NCI-H2227 (cell line): ENCODE data around the gene CA12.

Source experiments
- DNase-seq: peaks from one replicate; lab custom pipeline; 2025; ENCODE audit not compliant: unreplicated experiment; lab: John Stamatoyannopoulos, UW

The CA12 gene

DNA sequence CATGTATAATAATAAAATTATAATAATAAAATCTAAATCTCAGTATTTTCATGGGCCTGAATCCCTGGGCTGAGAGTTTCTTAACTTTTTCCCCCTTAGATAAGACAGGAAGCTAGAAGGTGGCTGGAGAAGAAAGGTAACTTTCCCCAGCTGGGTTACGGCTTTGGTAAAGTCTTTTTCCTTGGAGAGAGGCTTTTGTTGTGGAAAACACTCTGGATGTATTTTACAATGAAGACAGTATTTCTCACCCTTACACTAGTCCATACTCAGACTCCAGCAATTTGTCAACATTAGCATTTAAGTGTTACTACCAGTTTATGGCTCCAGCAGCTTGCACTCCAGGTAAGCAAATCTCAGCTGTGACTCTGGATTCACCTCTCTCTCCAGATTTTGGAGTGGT is 69.4 kb downstream of the CA12 start:
- no peak for DNase-seq

DNA sequence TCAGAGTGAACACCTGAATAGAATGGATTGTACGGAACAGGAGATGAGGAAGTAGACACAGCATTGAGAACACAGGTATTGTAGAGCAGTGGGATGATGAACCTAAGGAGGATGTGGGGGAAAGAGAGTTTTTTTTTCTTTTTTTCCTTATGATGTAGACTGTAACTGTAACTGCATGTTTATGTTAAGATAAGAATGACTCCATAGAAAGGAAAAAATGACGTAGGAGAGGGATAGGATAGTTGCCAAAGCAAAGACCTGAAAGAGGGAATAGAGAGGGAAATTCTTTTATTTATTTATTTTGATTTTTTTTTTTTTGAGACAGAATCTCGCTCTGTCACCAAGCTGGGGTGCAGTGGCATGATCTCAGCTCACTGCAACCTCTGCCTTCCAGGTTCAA is 71.0 kb downstream of the CA12 start:
- DNase-seq, result no peak

DNA sequence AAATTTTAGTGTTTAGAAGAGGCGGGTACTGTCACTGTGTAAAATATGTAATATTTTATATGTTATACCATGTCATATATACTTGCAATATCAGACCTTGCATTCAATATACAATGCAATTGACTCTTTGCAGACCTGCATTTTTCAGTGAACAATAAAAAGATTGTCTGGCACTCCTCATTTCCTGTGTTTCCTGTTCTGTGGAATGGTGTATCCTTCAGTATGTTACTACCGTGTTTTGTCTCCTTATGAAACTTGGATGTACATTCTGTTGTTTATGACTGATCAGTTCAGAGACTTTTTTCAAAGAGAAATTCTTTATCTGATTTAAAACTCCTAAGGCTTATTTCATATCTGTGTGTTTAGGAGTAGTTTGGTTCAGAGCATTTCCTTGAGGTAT is 72.7 kb downstream of the CA12 start:
- DNase-seq, result no peak

DNA sequence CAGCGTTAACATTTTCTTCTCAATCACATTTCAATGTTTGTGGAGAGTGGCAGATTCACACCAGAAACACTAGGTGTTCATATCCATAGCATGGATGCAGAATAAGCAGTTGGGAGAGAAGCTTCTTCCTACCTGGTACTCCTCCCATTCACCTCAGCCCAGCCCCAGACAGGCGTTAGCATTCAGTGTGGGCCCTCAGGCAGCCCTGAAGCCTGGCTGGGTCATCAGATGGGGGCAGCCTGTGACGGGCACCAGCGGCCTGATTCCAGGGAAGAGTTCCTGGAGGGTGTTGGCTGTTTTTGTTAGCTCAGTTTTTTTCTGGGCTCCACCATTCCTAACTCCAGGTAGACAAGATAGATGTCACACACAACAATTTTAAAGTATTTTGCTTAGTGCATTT is 73.2 kb downstream of the CA12 start:
- no peak for DNase-seq

DNA sequence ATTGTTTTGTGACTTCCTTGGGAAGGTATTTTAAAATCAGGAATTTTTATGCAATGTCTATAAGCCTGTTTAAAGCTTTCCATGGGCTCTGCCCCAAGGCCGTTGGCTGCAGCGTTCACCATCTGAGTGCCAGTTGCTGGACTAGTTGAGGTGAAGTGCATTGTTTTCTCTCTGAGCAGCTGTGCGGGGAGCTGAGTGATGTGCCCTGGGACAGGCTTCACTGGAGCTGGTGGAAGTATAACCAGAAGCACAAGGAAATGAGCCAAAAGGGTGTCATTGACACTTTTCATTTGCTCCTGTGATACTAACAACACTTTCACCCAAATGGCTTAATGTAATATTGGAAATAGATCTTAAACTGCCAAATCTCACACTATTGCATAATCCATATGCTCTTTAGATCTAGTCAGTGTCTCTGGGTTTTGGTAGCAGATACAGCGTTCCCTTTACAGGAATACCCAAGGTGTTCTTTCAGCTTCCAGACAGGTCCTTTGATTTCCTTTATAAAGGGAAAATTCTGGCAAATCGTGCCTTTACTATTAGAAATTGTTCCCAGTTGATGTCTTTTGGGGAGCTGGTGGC is 75.1 kb downstream of the CA12 start:
- no peak for DNase-seq

DNA sequence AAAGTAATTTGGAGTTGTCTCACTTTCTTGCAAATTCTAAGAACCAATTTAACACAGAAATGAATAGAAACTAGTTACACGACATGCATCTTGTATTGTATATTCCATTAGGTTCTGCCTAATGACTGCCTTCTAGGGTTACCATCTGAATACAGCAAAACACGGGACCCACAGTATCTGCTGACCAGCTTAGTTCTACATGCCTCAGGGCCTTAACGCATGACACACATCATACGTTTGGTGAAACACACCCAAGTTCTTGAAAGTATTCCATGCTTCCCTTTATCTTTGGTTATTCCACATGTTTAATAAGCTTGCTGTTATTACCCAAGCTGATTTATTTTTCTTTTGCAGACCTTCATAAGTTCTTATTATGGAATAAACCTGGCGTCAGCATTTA is 76.4 kb downstream of the CA12 start:
- DNase-seq, result no peak

DNA sequence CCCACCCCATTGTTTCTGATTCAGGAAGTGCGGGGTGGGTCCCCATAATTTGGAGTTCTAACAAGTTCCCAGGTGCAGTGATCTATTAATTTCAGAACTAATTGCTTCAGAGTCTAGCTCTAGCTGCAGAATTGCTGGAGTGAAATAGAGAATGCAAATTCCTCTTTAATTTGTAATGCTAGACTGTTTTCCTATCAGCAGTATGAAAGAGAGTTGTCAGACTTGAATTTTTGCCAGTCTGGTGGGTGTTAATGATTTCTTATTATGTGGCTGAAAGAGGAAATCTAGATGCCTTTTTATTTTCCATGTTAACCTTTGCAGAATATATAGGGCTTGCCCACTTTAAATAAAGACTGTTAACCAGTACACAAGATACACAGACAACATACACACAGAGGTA is 80.6 kb downstream of the CA12 start:
- no peak for DNase-seq

DNA sequence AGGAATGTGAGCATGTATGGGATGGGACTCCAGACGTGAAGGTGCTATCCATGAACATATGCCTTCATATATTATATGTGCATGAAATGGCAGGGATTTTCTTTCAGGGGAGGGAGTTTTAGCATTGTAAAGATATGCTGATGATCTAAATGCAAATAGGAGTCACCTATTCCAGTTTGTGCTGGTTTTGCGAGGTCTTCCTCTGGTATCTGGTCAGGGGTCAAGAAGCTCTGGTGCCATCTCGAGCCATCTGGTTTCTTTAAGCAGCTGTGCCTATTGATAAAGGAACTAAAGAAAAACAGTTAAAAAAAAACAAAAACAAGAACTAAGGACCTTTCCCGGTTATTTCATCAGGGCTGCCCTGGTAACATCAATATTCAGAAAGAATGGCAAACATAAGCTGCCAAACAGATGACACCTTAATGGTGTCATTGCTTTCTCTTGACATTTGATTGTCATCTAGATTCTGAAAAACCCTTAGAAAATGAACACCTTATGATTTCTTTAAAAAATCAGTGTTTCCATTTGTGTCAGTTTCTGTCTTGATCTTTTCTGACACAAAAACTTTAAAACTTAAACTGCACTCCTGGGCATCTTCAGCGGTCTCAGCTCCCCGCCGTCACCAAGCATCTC is 81.6 kb downstream of the CA12 start:
- no peak for DNase-seq

DNA sequence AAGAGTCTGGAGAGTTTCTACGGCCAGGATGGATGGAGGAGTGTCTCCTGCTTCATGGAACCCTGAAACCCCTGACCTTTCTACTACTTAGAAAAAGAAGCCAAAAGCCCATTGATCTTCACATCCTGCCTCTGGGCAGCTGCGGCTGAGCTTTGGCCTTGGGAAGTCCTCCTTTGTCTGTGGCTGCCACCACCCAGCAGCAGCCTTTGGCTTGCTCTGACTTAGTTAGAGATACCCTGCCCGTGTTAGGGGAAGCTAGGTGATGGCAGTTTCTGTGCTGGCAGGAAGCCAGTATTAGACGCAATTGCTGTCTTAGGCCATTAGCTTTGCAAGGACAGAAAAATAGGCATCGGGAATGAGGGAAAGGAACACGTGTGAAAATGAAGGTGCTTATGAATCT is 85.5 kb downstream of the CA12 start:
- DNase-seq, result peak; percentile 13

DNA sequence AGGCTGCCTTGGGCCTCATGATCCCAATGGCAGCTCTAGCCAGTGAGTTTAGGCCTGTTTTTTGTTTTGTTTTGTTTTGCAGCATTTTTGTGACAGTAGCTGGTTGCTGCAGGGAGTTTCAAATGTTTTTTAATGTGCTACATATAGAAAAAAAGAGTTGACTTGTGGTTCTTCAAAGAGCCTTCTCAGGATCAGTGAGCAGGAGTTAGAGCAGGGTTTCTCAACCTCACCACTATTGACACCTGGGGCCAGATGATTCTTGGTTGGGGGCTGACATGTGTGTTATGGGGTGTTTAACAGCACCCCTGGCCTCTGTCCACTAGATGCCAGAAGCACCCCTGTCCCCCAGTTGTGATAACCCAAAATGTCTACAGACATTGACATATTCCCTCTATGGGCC is 86.3 kb downstream of the CA12 start:
- no peak for DNase-seq

DNA sequence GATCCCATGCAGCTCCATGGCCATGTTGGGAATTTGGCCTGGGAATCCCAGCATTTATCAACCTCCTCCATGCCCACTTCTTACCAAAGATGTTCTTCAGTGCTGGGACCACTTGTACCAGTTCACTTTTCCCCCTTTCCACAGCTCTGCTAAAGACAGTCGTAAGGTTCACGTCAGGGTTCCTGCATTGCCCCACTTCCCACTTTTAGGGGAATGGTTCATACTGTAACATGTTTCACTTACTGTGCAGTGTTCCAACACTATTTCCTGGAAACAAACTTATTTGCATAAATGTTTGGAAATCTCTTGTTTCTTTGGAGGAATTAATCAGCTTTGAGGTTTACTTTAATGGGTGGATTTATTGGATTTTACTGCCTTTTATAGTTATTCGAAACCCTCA is 87.3 kb downstream of the CA12 start:
- no peak for DNase-seq

DNA sequence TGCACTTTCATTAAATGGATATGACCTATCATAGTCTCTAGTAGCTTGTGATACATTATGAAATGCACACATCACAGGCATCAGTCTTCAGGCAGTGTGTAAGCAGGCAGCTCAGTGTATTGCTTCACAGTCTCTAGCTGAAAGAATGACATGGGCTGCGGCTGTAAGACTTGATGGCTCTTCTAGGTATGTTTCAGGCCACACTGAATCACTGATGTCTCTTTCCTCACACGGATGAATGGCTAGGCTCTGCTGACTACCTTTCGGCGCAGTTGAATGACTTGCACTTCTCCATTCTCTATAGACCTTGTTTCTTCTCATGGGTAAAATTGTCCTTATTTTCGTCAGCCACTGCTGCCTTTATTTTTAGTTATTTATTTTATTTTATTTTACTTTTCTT is 88.9 kb downstream of the CA12 start:
- DNase-seq, result no peak

DNA sequence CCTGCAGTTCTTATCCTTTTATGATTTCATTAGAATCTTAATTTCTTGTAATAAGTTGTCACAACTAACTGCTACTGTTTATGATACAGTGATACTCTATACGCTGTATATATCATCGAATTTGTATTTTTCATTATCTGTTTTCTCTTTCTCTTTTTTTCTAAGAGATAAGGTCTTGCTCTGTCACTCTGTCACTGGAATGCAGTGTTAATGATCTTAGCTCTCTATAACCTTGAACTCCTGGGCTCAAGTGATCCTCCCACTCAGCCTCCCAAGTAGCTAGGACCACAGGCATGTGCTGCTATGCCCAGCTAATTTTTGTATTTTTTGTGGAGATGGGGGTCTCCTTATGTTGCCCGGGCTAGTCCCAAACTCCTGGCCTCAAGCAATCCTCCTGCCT is 89.4 kb downstream of the CA12 start:
- no peak for DNase-seq

DNA sequence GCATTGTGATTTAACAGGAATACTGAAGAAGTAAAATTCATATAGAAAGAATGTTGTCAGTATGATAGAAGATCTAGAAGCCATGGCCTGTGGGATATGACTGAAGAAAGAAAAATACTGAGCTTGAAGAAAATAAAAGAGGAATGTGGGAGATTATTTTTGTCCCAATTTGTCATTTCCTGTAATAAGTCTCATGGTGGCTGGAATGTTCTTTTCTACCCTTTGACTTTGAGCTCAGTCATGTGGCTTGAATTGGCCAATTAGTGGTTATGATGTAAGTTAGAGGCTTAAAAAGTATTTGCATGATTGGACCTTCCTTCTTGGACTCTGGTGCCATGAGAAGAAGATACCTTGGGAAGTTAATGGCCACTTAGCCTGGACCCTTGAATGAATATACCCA is 90.1 kb downstream of the CA12 start:
- no peak for DNase-seq

DNA sequence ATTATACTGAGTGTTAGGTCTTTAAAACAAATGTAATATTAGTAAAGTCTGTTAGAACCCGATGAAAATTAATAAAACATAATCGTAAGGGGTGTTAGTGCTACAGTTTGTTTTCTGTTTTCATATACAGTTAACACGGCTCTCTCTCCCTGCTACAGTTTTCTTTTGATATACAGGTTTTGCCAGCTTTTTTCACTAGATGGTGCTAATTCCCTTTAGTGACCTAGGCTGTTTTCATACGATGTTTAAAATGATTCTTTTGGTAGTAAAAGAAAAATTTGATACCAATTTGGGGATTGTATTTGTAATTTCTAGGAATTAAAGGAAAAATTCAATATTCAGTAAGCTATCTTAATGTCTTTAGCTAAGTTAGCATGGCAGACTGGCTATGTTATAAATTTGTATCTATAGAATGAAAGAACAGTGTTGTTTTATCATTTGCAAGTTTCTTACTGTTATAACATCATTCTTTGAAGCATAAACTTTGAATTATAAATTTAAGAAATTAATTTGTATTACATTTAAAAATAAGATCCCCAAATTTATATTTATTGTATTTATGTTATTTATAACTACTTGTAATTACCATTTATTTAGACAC is 92.8 kb downstream of the CA12 start:
- DNase-seq, result peak; percentile 45

DNA sequence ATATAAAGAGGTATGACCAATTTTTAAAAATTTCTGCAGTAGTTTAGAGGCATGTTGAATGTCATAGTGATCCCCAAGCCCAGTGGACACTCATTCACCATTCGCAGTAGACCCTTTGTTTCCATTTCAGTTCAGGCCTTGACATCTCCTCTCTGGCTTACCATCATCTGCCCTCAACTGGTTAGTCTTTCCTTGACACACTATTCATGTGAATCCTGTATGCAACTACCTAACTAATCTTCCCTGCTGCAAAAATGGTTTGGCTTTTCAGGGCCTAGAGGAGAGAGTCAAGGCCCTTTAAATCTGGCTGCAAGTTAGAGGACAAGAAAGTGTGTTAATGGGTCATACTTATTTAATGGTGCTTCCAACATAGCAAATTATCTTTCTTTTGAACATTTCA is 93.3 kb downstream of the CA12 start:
- DNase-seq, result no peak

DNA sequence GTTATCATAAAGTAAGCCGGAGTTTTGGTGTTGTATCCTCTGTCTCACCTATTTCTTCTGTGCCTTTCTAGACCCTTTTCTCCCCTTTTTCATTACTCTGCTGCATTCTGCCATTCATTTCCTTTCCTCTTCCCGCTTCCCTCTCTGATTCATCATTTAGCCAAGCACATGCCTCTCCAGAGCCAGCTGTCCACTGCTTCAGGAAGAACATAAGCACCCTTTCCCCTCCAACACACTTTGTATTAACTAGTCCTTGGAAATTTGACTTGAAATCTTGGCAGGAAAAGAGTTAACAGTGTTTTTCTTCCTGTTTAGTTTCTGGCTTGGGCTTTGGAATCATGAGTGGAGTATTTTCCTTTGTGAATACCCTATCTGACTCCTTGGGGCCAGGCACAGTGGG is 94.5 kb downstream of the CA12 start:
- no peak for DNase-seq

DNA sequence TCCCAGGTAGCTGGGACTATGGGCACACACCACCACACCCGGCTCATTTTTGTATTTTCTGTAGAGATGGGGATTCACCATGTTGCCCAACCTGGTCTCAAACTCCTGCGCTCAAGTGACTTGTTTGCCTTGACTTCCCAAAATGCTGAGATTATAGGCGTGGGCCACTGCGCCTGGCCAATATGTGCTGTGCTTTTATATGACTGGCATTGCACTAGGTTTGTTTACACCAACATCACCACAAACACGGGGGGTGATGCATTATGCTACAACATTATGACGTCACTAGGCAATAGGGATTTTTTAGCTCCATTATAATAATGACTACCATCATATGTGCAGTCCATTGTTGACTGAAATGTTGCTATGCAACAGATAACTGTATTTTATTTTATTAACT is 97.3 kb downstream of the CA12 start:
- DNase-seq, result no peak

DNA sequence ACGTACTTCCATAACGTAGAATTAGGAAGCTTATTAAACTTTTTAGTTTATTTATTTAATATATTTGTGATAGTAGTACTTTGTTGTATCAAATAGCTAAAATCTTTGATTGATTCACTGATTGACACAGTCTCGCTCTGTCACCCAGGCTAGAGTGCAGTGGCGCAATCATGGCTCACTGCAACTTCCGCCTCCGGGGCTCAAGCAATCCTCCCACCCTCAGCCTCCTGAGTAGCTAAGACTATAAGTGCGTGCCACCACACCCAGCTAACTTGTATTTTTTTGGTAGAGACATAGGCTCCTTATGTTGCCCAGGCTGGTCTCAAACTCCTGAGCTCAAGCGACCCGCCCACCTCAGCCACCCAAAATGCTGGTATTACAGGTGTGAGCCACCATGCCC is 98.5 kb downstream of the CA12 start:
- no peak for DNase-seq

DNA sequence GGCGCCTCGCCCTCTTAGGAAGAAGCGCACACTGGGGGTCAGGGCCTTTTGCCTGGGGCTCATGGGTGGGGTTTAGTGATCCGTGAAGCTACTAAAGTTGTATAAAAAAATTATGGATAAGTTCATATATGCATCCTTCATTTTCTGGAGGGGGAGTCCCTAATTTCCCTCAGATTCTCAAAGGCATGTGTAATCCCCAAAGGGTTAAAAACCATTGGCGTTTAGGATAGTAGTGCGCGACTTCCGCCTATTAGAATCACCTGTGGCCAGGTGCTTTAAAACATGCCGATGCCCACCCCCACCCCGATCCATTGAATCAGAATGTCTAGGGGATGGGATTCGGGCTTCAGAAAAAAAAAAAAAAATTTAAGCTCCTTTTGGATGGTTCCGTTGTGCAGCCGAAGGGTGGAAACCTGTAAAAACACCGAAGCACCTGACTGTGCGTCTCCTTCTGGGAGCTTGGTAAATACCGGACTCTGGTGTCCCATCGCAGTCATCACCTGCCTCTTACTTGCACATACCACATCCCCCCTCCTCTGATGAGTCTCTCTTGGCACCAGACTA is 103.7 kb downstream of the CA12 start:
- peak; percentile 19 for DNase-seq

DNA sequence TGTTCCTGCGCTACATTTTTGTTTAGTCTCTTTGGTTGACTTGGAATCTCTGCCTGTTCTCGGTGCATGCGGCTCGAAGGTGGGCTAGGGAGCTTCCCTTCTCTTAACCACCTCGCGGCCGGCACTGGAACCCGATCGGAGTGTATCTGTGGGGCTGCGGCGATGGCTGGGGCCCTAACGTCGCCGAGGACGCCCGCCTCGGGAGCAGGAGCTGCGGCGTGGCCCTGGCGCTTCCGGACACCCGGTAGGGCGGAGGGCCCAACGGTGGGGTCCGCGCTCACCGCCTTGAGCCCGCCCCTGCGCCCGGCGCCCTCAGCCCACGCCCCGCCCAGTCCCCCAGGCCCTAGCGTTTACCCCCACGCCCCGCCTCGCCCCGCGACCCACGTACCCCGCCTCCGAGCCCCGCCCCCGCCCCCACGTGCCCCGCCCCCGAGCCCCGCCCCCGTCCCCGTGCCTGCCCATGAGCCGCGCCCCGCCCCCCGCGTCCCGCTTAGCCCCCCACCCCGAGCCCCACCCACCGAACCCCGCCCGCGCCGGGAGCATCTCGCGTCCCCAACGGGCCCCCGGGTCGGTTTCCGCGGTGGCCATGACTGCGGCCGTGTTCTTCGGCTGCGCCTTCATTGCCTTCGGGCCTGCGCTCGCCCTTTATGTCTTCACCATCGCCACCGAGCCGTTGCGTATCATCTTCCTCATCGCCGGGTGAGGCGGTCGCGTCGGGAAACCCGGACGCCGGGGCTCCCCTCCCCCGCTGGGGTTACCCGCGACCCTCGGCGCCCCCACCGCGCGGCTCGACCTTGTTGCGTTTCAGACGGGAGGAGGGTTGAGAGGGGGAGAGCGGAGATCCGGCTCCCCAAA is 104.4 kb downstream of the CA12 start, which contains the start of gene APH1B:
APH1B (plus strand) TSS at position 568 of the 855 bp plus-strand sequence; CDS start at position 587, 19 bp downstream.
- DNase-seq, result peak; percentile 84
